ENCODE measurements around the gene SPEG. TPM values are rescaled to one million over a fixed set of nuclear protein-coding genes. Genes with fewer than 3 reads are reported as not detected.

SPEG gene
- 5.0 to 7.9 TPM (median 6.9 TPM) in 5 replicates for total RNA-seq (2022; extraction: Qiagen RNA extraction; ENCODE audit: low read depth)

DNA sequence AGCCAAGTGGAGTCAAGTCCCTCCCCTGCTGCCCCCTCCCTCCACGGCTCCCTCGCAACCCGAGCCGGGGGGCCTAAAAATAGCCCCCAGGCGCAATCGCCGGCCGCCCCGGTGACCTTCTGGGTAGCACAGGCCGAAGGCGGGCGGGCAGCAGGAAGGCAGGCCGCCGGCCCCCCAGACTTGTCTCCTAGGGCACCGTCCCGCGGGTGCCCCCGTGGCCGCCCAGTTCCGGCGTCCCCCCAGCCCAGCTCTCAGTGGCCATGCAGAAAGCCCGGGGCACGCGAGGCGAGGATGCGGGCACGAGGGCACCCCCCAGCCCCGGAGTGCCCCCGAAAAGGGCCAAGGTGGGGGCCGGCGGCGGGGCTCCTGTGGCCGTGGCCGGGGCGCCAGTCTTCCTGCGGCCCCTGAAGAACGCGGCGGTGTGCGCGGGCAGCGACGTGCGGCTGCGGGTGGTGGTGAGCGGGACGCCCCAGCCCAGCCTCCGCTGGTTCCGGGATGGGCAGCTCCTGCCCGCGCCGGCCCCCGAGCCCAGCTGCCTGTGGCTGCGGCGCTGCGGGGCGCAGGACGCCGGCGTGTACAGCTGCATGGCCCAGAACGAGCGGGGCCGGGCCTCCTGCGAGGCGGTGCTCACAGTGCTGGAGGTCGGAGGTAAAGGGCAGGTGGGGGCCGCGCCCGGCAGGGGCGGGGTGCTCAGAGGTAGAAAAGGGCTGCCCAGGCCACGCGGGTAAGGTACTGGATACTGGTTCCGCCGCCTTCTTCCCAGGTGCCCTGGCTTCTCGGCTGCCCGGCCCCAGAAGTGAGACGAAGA is at the start of gene SPEG:
Gene SPEG (plus strand): TSS at position 126 of the 808 bp plus-strand sequence. CDS start 135 bp downstream, at position 261.

DNA sequence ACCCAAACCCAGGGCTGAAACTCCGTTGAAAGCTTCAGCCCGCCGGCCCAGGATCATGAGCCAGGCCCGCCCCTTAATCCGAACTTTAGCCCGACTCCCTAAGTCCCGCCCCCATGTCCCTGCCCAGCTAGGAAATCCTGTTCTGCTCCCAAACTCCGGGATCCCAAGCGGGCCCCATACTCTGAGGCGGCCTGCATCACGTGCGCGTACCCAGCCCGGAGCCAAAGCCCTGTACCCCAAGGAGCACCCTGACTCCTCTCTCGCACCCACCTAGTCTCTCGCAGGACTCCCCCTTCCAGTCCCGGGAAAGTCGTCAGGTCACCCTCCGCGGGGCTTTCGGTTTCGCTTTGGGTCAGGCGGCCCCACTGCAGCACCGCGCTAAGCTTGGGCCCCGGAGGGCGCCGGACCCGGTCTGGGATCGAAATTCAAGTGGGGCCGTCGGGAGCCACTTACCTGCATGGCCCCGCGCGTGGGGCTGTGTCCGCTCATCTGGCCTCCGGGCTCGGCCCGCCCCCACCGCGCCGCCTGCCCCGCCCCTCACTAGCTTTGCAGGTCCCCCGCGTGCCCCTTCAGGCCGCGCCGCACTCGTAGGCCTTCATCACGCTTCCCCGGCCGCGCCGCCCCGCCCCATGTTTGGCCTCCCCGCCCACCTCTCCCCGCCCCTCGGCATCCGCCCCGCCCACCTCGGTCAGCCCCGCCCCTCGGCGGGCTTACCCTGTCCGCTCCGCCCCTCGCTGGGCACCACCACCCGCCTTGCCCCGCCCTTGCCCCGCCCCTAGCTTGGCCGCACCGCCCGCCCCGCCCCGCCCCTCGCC is 47.1 kb upstream of the SPEG start, which contains the start of gene DNPEP:
Gene DNPEP (minus strand): TSS at position 607 of the 815 bp plus-strand sequence. CDS start 118 bp downstream, at position 489.

DNA sequence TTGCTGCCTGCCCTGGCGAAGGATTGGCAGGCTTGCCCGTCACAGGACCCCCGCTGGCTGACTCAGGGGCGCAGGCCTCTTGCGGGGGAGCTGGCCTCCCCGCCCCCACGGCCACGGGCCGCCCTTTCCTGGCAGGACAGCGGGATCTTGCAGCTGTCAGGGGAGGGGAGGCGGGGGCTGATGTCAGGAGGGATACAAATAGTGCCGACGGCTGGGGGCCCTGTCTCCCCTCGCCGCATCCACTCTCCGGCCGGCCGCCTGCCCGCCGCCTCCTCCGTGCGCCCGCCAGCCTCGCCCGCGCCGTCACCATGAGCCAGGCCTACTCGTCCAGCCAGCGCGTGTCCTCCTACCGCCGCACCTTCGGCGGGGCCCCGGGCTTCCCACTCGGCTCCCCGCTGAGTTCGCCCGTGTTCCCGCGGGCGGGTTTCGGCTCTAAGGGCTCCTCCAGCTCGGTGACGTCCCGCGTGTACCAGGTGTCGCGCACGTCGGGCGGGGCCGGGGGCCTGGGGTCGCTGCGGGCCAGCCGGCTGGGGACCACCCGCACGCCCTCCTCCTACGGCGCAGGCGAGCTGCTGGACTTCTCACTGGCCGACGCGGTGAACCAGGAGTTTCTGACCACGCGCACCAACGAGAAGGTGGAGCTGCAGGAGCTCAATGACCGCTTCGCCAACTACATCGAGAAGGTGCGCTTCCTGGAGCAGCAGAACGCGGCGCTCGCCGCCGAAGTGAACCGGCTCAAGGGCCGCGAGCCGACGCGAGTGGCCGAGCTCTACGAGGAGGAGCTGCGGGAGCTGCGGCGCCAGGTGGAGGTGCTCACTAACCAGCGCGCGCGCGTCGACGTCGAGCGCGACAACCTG is 16.3 kb upstream of the SPEG start, which contains the start of gene DES:
Gene DES (plus strand): TSS at position 223 of the 857 bp plus-strand sequence. CDS start 86 bp downstream, at position 309.

DNA sequence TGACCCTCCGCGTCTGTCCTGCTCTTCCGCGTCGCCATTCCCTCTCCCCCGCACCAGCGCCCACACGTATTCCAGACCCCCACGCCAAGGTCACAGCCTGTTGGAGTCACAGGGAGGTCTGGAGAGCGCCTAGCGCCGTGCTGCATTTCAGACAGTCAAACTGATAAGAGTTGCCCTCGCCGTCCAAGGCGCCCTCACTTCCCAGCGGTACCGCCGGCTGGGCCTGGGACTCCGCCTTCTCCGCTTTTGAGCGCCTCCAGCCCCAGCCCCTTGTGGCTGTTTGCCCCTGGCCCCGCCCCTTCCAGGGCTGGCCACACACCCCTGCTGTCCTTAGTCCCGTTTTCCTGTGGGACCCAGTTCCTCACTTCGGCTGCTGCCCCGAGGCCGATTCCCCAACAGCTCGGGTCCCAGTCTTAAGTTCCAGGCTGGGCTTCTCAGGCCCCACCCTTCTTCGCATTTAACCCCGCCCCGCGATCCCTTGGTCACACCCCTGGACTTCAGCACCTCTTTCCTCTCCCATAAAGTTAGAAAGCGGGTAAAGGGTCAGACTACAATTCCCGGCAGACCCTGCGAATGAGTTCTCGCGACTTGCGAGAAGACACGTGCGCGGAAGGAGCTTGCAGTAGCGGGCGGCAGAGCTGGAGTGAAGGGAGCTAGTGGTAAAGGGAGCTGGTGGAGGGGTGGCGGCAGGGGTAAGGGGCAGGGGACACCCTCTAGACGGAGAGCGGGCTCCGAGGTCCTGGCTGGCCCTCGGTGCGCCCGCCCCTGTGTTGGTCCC is 63.8 kb downstream of the SPEG start, which contains the start of gene GMPPA:
Gene GMPPA (plus strand): TSS at position 612 of the 778 bp plus-strand sequence. CDS start 1,085 bp downstream, outside the sequence.

DNA sequence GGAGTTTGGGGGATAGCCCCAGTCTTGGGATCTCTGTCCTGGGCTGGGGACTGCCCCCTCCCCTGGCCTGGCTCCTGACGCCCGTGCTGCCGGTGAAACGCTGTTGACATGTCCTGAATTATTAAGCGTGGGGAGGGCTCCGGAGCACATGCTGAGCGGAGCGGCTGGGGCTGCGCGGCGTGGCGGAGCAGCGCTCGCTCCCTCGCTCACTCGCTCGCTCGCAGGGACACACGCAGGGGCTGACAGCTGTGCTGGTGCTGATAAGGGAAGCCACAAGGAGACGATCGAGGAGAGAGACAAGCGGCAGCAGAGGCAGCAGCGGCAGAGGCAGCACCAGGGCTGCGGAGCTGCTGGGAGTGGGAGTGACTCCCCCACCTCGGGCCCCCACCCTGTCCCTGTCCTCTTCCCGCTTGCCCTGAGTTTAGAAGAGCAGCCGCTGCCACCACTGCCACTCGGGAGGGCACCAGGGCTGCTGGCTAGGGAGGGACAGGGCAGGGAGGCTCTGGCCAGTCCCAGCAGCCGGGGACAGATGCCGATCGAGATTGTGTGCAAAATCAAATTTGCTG is 79.6 kb downstream of the SPEG start, which contains the start of gene ASIC4:
Gene ASIC4 (plus strand): TSS at position 287 of the 566 bp plus-strand sequence. CDS start 243 bp downstream, at position 530.

DNA sequence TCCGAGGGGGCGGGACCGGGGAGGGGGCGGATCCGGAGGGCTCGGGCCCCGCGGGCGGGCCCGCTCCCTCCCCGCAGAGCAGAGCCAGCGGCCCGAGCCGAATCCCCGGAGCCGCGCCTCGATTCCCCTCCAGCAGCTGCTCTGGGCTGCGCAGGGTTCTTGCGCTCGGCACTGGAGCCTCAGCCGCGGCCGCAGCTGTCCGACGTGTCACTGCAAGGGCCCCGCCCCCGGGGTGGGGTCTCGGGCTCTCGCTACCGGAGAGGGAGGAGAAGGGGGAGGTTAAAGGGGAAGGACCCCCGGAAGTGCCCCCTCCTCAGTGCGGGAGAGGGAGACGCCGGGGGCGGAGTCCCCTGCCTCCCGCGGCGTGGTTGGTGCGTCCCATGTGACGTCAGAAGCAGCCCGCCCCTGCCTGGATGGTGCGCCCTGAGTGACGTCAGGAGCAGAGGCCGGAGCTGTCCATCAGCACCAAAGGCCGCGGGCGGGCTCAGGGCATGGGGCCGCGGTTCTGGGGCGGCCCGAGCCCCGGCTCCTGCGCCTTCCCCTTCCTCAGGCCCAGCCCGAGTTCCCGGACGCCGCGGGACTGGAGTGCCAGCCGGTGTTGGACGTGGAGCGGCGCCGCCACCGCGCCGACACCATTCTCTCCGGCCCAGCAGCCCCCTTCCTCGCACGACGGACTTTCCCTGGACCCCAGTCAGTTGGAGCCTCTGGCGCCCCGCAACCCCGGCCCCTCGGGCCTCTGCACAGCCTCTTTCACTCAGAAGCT is 109.1 kb downstream of the SPEG start, which contains the start of the genes CHPF and TMEM198:
Gene CHPF (minus strand): TSS at position 214 of the 763 bp plus-strand sequence. CDS start 271 bp downstream, outside the sequence.
Gene TMEM198 (plus strand): TSS at position 433 of the 763 bp plus-strand sequence. CDS start 700 bp downstream, outside the sequence.

Other genes starting within 250 kb of the SPEG start
- gene ZFAND2B, start 228.1 kb upstream of the SPEG start, total RNA-seq (2022; extraction: Qiagen RNA extraction; ENCODE audit: low read depth) = 17.9 to 24.2 TPM (median 22.6 TPM) in 5 replicates
- 22.7 to 35.5 TPM (median 32.1 TPM) in 5 replicates for gene ABCB6, start 215.9 kb upstream of the SPEG start, total RNA-seq (2022; extraction: Qiagen RNA extraction; ENCODE audit: low read depth)
- 42.0 to 54.7 TPM (median 49.5 TPM) in 5 replicates for gene ATG9A, start 205.2 kb upstream of the SPEG start, total RNA-seq (2022; extraction: Qiagen RNA extraction; ENCODE audit: low read depth)
- gene ANKZF1, start 205.0 kb upstream of the SPEG start, total RNA-seq (2022; extraction: Qiagen RNA extraction; ENCODE audit: low read depth) = 16.9 to 25.9 TPM (median 21.0 TPM) in 5 replicates
- gene GLB1L, start 189.4 kb upstream of the SPEG start, total RNA-seq (2022; extraction: Qiagen RNA extraction; ENCODE audit: low read depth) = 5.6 to 10.6 TPM (median 6.3 TPM) in 5 replicates
- 25.4 to 29.7 TPM (median 28.2 TPM) in 5 replicates for gene STK16, start 189.4 kb upstream of the SPEG start, total RNA-seq (2022; extraction: Qiagen RNA extraction; ENCODE audit: low read depth)
- 0.23 to 0.57 TPM (median 0.27 TPM) in 5 replicates for gene TUBA4B, start 181.6 kb upstream of the SPEG start, total RNA-seq (2022; extraction: Qiagen RNA extraction; ENCODE audit: low read depth)
- 378 to 475 TPM (median 406 TPM) in 5 replicates for gene TUBA4A, start 180.9 kb upstream of the SPEG start, total RNA-seq (2022; extraction: Qiagen RNA extraction; ENCODE audit: low read depth)
- 40.9 to 60.5 TPM (median 51.9 TPM) in 5 replicates for gene DNAJB2, start 155.5 kb upstream of the SPEG start, total RNA-seq (2022; extraction: Qiagen RNA extraction; ENCODE audit: low read depth)
- 0.86 to 2.1 TPM (median 0.92 TPM) in 5 replicates for gene PTPRN, start 125.4 kb upstream of the SPEG start, total RNA-seq (2022; extraction: Qiagen RNA extraction; ENCODE audit: low read depth)
- not detected in 5 replicates for gene RESP18, start 102.1 kb upstream of the SPEG start, total RNA-seq (2022; extraction: Qiagen RNA extraction; ENCODE audit: low read depth)
- gene DNPEP, start 46.9 kb upstream of the SPEG start, total RNA-seq (2022; extraction: Qiagen RNA extraction; ENCODE audit: low read depth) = 52.1 to 66.4 TPM (median 56.1 TPM) in 5 replicates
- gene DES, start 16.5 kb upstream of the SPEG start, total RNA-seq (2022; extraction: Qiagen RNA extraction; ENCODE audit: low read depth) = 0.05 to 0.17 TPM in 2 of 5 replicates, not detected in the others
- gene GMPPA, start 64.0 kb downstream of the SPEG start, total RNA-seq (2022; extraction: Qiagen RNA extraction; ENCODE audit: low read depth) = 35.2 to 40.5 TPM (median 38.8 TPM) in 5 replicates
- 0.06 to 0.09 TPM (median 0.08 TPM) in 3 of 5 replicates, not detected in the others for gene ASIC4, start 79.6 kb downstream of the SPEG start, total RNA-seq (2022; extraction: Qiagen RNA extraction; ENCODE audit: low read depth)
- gene CHPF, start 109.0 kb downstream of the SPEG start, total RNA-seq (2022; extraction: Qiagen RNA extraction; ENCODE audit: low read depth) = 20.4 to 33.3 TPM (median 31.1 TPM) in 5 replicates
- 0.33 to 1.5 TPM (median 1.2 TPM) in 5 replicates for gene TMEM198, start 109.2 kb downstream of the SPEG start, total RNA-seq (2022; extraction: Qiagen RNA extraction; ENCODE audit: low read depth)
- 19.6 to 26.1 TPM (median 22.5 TPM) in 5 replicates for gene OBSL1, start 136.7 kb downstream of the SPEG start, total RNA-seq (2022; extraction: Qiagen RNA extraction; ENCODE audit: low read depth)
- gene INHA, start 137.5 kb downstream of the SPEG start, total RNA-seq (2022; extraction: Qiagen RNA extraction; ENCODE audit: low read depth) = 0.20 to 0.63 TPM (median 0.43 TPM) in 5 replicates
- 16.2 to 19.2 TPM (median 17.7 TPM) in 5 replicates for gene STK11IP, start 163.0 kb downstream of the SPEG start, total RNA-seq (2022; extraction: Qiagen RNA extraction; ENCODE audit: low read depth)
- gene SLC4A3, start 192.8 kb downstream of the SPEG start, total RNA-seq (2022; extraction: Qiagen RNA extraction; ENCODE audit: low read depth) = 2.4 to 4.0 TPM (median 2.9 TPM) in 5 replicates

All from A549 treated with CpdA at 1 μM for 4 hours (cell line).